CD4-positive, alpha-beta T cell (primary cell): ENCODE data around the gene MFAP2. TPM values are rescaled to one million over a fixed set of nuclear protein-coding genes. Genes with fewer than 3 reads are reported as not detected.

Experiments used
- ATAC-seq: fragments of 200-7000 bp; cut with Tn5 transposase; one replicate; pipeline ENCODE4 v1.10.0; 2022; ENCODE audit warnings: mild to moderate bottlenecking; ENCODE audit not compliant: poor library complexity
- CTCF ChIA-PET: fragments of 350-600 bp; sonication (Branson Sonifier 250); formaldehyde crosslinking; loops from one replicate; lab custom pipeline; 2021; ENCODE audit warnings: antibody characterized with exemption, inconsistent platforms; lab: Charles Lee
- POLR2A ChIA-PET: fragments of 350-600 bp; sonication (Branson Sonifier 250); formaldehyde crosslinking; loops from one replicate; lab custom pipeline; 2021; ENCODE audit warnings: antibody characterized with exemption, inconsistent platforms; lab: Charles Lee
- DNase-seq, 14 experiments: peaks; one replicate each; pipeline ENCODE4 v3.0.0-alpha.2; 2013 to 2020; ENCODE audit warnings: mixed read lengths in 2 of 14
- H3K27ac ChIP-seq, 2 donors: one replicate each; pipeline versions ENCODE4 v1.5.1 to v1.7.0; 2013; ENCODE audit warnings: low read length in 2 of 2, low read depth in 1 of 2, mild to moderate bottlenecking in 1 of 2
- H3K27me3 ChIP-seq, 2 experiments: 1 replicate in 1 of 2; 2 replicates in 1 of 2; pipeline versions ENCODE4 v1.6.1 to v1.7.0; 2013; ENCODE audit warnings: low read length in 2 of 2, control low read depth in 1 of 2, mild to moderate bottlenecking in 1 of 2, moderate library complexity in 1 of 2; ENCODE audit not compliant: insufficient read depth in 2 of 2, control insufficient read depth in 1 of 2
- H3K36me3 ChIP-seq: one replicate; pipeline ENCODE4 v1.6.1; 2013; ENCODE audit warnings: low read length, control low read depth; ENCODE audit not compliant: insufficient read depth
- H3K4me1 ChIP-seq: one replicate; pipeline ENCODE4 v1.6.1; 2013; ENCODE audit warnings: low read length, control low read depth; ENCODE audit not compliant: insufficient read depth
- H3K4me3 ChIP-seq: one replicate; pipeline ENCODE4 v1.5.1; 2013; ENCODE audit warnings: mild to moderate bottlenecking, low read length, moderate library complexity
- H3K9me3 ChIP-seq, 2 experiments: 1 replicate in 1 of 2; 2 replicates in 1 of 2; pipeline versions ENCODE4 v1.6.1 to v1.7.0; 2013; ENCODE audit warnings: low read length in 2 of 2, mild to moderate bottlenecking in 2 of 2, control low read depth in 1 of 2, moderate library complexity in 1 of 2; ENCODE audit not compliant: control insufficient read depth in 1 of 2, insufficient read depth in 1 of 2
- H3K27ac Mint-ChIP-seq: one replicate; pipeline ENCODE4 v1.8.0; 2020; ENCODE audit warnings: mixed read lengths
- H3K27me3 Mint-ChIP-seq: one replicate; pipeline ENCODE4 v1.8.0; 2021; ENCODE audit warnings: mixed read lengths
- H3K36me3 Mint-ChIP-seq: one replicate; pipeline ENCODE4 v1.8.0; 2021; ENCODE audit warnings: low read depth, mixed read lengths
- H3K4me1 Mint-ChIP-seq: one replicate; pipeline ENCODE4 v1.8.0; 2021; ENCODE audit warnings: low read depth, mixed read lengths
- H3K4me3 Mint-ChIP-seq: one replicate; pipeline ENCODE4 v1.8.0; 2020; ENCODE audit warnings: mild to moderate bottlenecking, mixed read lengths
- H3K9me3 Mint-ChIP-seq: one replicate; pipeline ENCODE4 v1.8.0; 2020; ENCODE audit warnings: mixed read lengths
- CTCF ChIP-seq: fragments of 200-600 bp; IDR thresholded peaks from one replicate; pipeline ENCODE4 v1.8.0; 2022; ENCODE audit warnings: antibody characterized with exemption, mild to moderate bottlenecking
- intact Hi-C, 2 experiments: fragments of 100-400 bp; cut with DNase I in 1 of 2; cut with micrococcal nuclease in 1 of 2; formaldehyde crosslinking; loops; one replicate each; pipeline versions ENCODE4 v1.15.1 to v1.9.0; 2023 to 2025; cut with DNase I, micrococcal nuclease
- polyA plus RNA-seq, 2 donors: library from polyadenylated mRNA; unstranded; fragments of 120-200 nt; gene quantifications; one replicate each; pipeline ENCODE4 v1.2.1, GENCODE V29; 2013
- total RNA-seq, 174 experiments: library from RNA in 2 of 174; stranded (reverse) in 2 of 174; gene quantifications; one replicate each; pipeline ENCODE4 v1.2.3 and lab custom pipeline; 2021 to 2026

MFAP2 gene, protein sequence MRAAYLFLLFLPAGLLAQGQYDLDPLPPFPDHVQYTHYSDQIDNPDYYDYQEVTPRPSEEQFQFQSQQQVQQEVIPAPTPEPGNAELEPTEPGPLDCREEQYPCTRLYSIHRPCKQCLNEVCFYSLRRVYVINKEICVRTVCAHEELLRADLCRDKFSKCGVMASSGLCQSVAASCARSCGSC
- total RNA-seq: not detected
- polyA plus RNA-seq (2013, experiment 1 of 2): not detected
- 2.6 TPM for polyA plus RNA-seq (2013, experiment 2 of 2)
- total RNA-seq (lab: John Stamatoyannopoulos, UW): 0 to 0.36 (median 0.04) reads per million in 172 experiments

GRCh38 chr1:16980473-16981268 lies at the start of gene MFAP2:
Gene MFAP2, minus strand, starts transcription at chr1:16980620. Its CDS starts 2,347 bp downstream, at chr1:16978273.
- CTCF ChIA-PET: no interaction called here
- peaks cover 21% of the 10 kb centered on the region for H3K27me3 Mint-ChIP-seq
- Histone ChIP-seq H3K36me3 (no peaks in the 10 kb centered on the region), H3K27ac (no peak within 1 kb of the TSS), H3K9me3 (no peaks in the 10 kb centered on the region), H3K4me3 (peak within 1 kb of the TSS; percentile 5), H3K27me3 (peaks cover 7 to 16% of the 10 kb centered on the region in 2 experiments), H3K4me1 (peaks cover 14% of the 10 kb centered on the region)
- H3K4me1 Mint-ChIP-seq: peaks cover 9% of the 10 kb centered on the region
- H3K9me3 Mint-ChIP-seq: no peaks in the 10 kb centered on the region
- intact Hi-C loops: no loop called here
- peaks cover 2% of the 10 kb centered on the region for H3K36me3 Mint-ChIP-seq
- no peak within 1 kb of the TSS for H3K27ac Mint-ChIP-seq
- peak within 1 kb of the TSS; percentile 40 for H3K4me3 Mint-ChIP-seq
- no peak for TF ChIP-seq CTCF
- ATAC-seq (no peak), DNase-seq (no peak)
- POLR2A ChIA-PET: no interaction called here

- ChIA-PET CTCF (interaction anchor here (0.5 kb wide), 1 partner anchor 1407 kb away, joined by 3 read pairs; no protein-coding TSS in a partner anchor), POLR2A (interaction anchor here (0.6 kb wide), 1 partner anchor 96 kb away, joined by 3 read pairs; no protein-coding TSS in a partner anchor)
- Mint-ChIP-seq H3K4me1 (no peaks in the 10 kb centered on the region), H3K4me3 (no peak overlapping the region), H3K36me3 (peaks cover 83% of the 10 kb centered on the region), H3K9me3 (no peaks in the 10 kb centered on the region), H3K27ac (no peak overlapping the region), H3K27me3 (no peaks in the 10 kb centered on the region)
- no peak for DNase-seq
- TF ChIP-seq CTCF: no peak
- Histone ChIP-seq H3K4me1 (no peaks in the 10 kb centered on the region), H3K9me3 (no peaks in the 10 kb centered on the region), H3K27me3 (no peaks in the 10 kb centered on the region), H3K27ac (no peak overlapping the region), H3K36me3 (peaks cover 78% of the 10 kb centered on the region), H3K4me3 (no peak overlapping the region)
- intact Hi-C loops: no loop called here
- no peak for ATAC-seq
Measured at GRCh38 chr1:17030206-17030605, 49.8 kb upstream of the MFAP2 start.

GRCh38 chr1:17028662-17029188 lies 48.3 kb upstream of the MFAP2 start:
- DNase-seq (no peak), ATAC-seq (no peak)
- ChIA-PET POLR2A (no interaction called here), CTCF (interaction anchor here (0.7 kb wide), 1 partner anchor 1381 kb away, joined by 4 read pairs; no protein-coding TSS in a partner anchor)
- no peaks in the 10 kb centered on the region for H3K9me3 ChIP-seq
- no peaks in the 10 kb centered on the region for H3K4me1 ChIP-seq
- Mint-ChIP-seq H3K9me3 (no peaks in the 10 kb centered on the region), H3K27me3 (no peaks in the 10 kb centered on the region), H3K36me3 (peaks cover 86% of the 10 kb centered on the region), H3K27ac (no peak overlapping the region), H3K4me3 (no peak overlapping the region), H3K4me1 (no peaks in the 10 kb centered on the region)
- no peak overlapping the region for H3K27ac ChIP-seq
- no peak overlapping the region for H3K4me3 ChIP-seq
- intact Hi-C loops: no loop called here
- no peak for TF ChIP-seq CTCF
- no peaks in the 10 kb centered on the region for H3K27me3 ChIP-seq
- peaks cover 88% of the 10 kb centered on the region for H3K36me3 ChIP-seq
